ENCODE data around the gene FHIT.

FHIT gene

GRCh38 chr3:60633644-60634043 is 617.6 kb downstream of the FHIT start:
- no peak for TF ChIP-seq CTCF (IDR thresholded peaks at IDR 0.05; ENCODE audit: control insufficient read depth, insufficient read depth, low read depth, low read length, missing control alignments)
- no peak overlapping the region for H3K4me3 ChIP-seq (ENCODE audit: control insufficient read depth, low read depth, low read length)
- DNase-seq (ENCODE audit: low read depth), result peak; percentile 33

GRCh38 chr3:60631509-60631908 is 619.7 kb downstream of the FHIT start:
- TF ChIP-seq CTCF (IDR thresholded peaks at IDR 0.05; ENCODE audit: control insufficient read depth, insufficient read depth, low read depth, low read length, missing control alignments), result no peak
- no peak for DNase-seq (ENCODE audit: low read depth)
- no peak overlapping the region for H3K4me3 ChIP-seq (ENCODE audit: control insufficient read depth, low read depth, low read length)

- TF ChIP-seq CTCF (IDR thresholded peaks at IDR 0.05; ENCODE audit: control insufficient read depth, insufficient read depth, low read depth, low read length, missing control alignments), result no peak
- no peak overlapping the region for H3K4me3 ChIP-seq (ENCODE audit: control insufficient read depth, low read depth, low read length)
- DNase-seq (ENCODE audit: low read depth), result no peak
Observed at GRCh38 chr3:60630953-60631352, 620.3 kb downstream of the FHIT start.

- TF ChIP-seq CTCF (IDR thresholded peaks at IDR 0.05; ENCODE audit: control insufficient read depth, insufficient read depth, low read depth, low read length, missing control alignments), result no peak
- DNase-seq (ENCODE audit: low read depth), result no peak
- H3K4me3 ChIP-seq (ENCODE audit: control insufficient read depth, low read depth, low read length), result no peak overlapping the region
Observed at GRCh38 chr3:60629816-60630215, 621.4 kb downstream of the FHIT start.

- no peak overlapping the region for H3K4me3 ChIP-seq (ENCODE audit: control insufficient read depth, low read depth, low read length)
- no peak for TF ChIP-seq CTCF (IDR thresholded peaks at IDR 0.05; ENCODE audit: control insufficient read depth, insufficient read depth, low read depth, low read length, missing control alignments)
- DNase-seq (ENCODE audit: low read depth), result no peak
Observed at GRCh38 chr3:60622349-60622748, 628.9 kb downstream of the FHIT start.

- no peak for TF ChIP-seq CTCF (IDR thresholded peaks at IDR 0.05; ENCODE audit: control insufficient read depth, insufficient read depth, low read depth, low read length, missing control alignments)
- H3K4me3 ChIP-seq (ENCODE audit: control insufficient read depth, low read depth, low read length), result no peak overlapping the region
- DNase-seq (ENCODE audit: low read depth), result no peak
Observed at GRCh38 chr3:60617188-60617587, 634.1 kb downstream of the FHIT start.

- TF ChIP-seq CTCF (IDR thresholded peaks at IDR 0.05; ENCODE audit: control insufficient read depth, insufficient read depth, low read depth, low read length, missing control alignments), result no peak
- no peak overlapping the region for H3K4me3 ChIP-seq (ENCODE audit: control insufficient read depth, low read depth, low read length)
- no peak for DNase-seq (ENCODE audit: low read depth)
Observed at GRCh38 chr3:60613769-60614303, 637.4 kb downstream of the FHIT start.

Data from AG09309 (cell line).